ENCODE results near the gene KCNN3.

- TF ChIP-seq CTCF (IDR thresholded peaks at IDR 0.05) (no peak), POLR2A (IDR thresholded peaks at IDR 0.05) (no peak)
Measured at GRCh38 chr1:154741327-154741726, 128.8 kb downstream of the KCNN3 start.
